Ovary (tissue), 3 donors: ENCODE measurements around the gene ZNF622.

Experiments used
- CTCF ChIP-seq, 3 donors: fragments of 450-650 bp in 2 of 3; fragments of 200-600 bp in 1 of 3; IDR thresholded peaks; one replicate each; pipeline versions ENCODE4 v1.5.1 to v1.8.0; 2016 to 2022; ENCODE audit warnings: antibody characterized with exemption in 3 of 3, mild to moderate bottlenecking in 1 of 3
- POLR2A ChIP-seq: fragments of 450-650 bp; IDR thresholded peaks from one replicate; pipeline ENCODE4 v1.6.1; 2017; ENCODE audit warnings: antibody characterized with exemption, mild to moderate bottlenecking, moderate library complexity
- donor health status: DM: no; HTN: no; CAD: no.

- TF ChIP-seq CTCF (IDR thresholded peaks at IDR 0.05) (no peak), POLR2A (no peak)
These were observed 47.1 kb downstream of the ZNF622 start for GRCh38 chr5:16418471-16418922.
